Measurements from ENCODE around the gene FUCA2. TPM values are rescaled to one million over a fixed set of nuclear protein-coding genes. Genes with fewer than 3 reads are reported as not detected.

The FUCA2 gene
- total RNA-seq, 2 donors from 2014 or later, result 7.8 to 8.3 TPM

DNA sequence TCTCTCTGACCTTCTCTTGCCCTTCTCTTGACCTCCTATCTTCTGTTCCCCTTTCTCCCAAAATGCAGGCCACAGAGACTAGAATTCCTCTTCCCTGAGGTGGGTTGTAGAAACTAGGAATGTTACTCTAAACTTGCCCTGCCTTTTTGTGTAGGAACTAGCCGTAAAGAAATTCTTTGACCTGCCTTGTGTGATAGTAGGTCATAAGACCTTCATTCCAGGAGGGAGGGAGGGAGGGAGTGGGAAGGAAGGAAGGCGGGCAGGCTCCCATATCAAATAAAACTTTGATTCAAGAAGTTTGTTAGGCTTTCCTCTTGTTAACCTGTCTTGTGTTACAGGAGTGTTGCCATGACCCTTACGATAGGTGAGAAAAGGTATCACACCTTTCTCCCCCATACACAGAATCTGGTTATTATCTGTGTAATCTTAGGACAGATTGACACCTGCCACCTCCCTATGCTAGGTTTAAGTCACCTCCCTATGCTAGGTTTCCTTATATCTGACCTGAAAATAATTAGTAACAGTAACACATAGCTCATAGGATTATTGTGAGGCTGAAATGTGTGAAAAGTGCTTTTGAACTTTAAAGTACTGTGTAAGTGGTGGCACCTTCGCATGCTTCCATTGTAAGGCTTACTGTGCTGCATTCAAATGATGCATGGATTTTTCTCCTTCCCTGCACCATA, 32.6 kb upstream of the FUCA2 start:
- H3K4me3 Mint-ChIP-seq, result peak overlapping the region; percentile 71
- ATAC-seq, result no peak
- H3K27me3 Mint-ChIP-seq, result no peaks in the 10 kb centered on the region
- no peaks in the 10 kb centered on the region for H3K9me3 ChIP-seq (ENCODE audit: control insufficient read depth, low read length, poor library complexity, severe bottlenecking)
- DNase-seq, result no peak
- peaks cover 2% of the 10 kb centered on the region for H3K36me3 Mint-ChIP-seq (ENCODE audit: low read depth)
- H3K4me1 Mint-ChIP-seq, result peaks cover 71% of the 10 kb centered on the region
- H3K27ac Mint-ChIP-seq, result peak overlapping the region; percentile 97

DNA sequence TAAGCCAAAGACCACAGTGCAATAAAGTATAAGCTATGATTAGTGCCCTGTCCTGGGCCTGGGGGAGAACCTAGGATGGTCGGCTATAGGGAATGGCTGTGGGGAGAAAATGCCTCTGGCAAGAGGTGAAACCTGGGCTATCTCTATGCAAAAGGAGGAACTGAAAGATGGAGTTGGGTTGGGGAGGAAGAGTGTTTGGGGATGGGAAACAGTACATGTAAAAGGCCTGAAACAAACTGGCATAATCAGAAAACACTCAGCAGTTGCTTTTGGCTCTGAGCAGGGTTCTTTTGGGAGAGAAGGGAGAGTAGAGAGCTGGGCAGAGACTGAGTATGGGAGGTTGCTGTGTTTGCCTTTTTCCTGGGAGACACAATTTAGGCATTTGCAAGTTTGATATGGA, 31.9 kb upstream of the FUCA2 start:
- peak overlapping the region; percentile 97 for H3K27ac Mint-ChIP-seq
- H3K27me3 Mint-ChIP-seq, result no peaks in the 10 kb centered on the region
- no peak for ATAC-seq
- H3K4me3 Mint-ChIP-seq, result peak overlapping the region; percentile 71
- H3K36me3 Mint-ChIP-seq (ENCODE audit: low read depth), result peaks cover 2% of the 10 kb centered on the region
- H3K9me3 ChIP-seq (ENCODE audit: control insufficient read depth, low read length, poor library complexity, severe bottlenecking), result no peaks in the 10 kb centered on the region
- peaks cover 70% of the 10 kb centered on the region for H3K4me1 Mint-ChIP-seq
- DNase-seq, result no peak

DNA sequence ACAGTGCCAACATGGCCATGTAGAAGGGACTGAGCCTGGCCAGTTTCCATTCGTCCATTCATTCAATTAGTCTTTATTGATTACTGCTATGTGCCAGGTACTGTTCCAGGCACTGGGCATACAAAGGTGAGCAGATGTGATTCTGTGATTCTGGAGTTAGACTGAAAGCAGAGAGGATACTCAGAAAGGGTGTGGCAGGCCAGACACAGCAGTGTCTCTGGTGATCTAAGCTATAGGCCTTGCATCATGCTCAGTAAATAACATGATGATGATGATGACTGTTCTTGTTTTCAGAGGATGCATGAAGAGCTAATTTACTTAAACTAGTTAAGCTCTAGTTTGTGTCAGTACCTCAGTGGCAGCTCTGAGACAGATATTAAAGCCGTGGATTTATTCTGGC, 31.4 kb upstream of the FUCA2 start:
- Mint-ChIP-seq H3K36me3 (ENCODE audit: low read depth) (peaks cover 2% of the 10 kb centered on the region), H3K27ac (peak overlapping the region; percentile 97), H3K27me3 (no peaks in the 10 kb centered on the region), H3K4me1 (peaks cover 65% of the 10 kb centered on the region), H3K4me3 (peak overlapping the region; percentile 71)
- DNase-seq (no peak), ATAC-seq (no peak)
- H3K9me3 ChIP-seq (ENCODE audit: control insufficient read depth, low read length, poor library complexity, severe bottlenecking), result no peaks in the 10 kb centered on the region

DNA sequence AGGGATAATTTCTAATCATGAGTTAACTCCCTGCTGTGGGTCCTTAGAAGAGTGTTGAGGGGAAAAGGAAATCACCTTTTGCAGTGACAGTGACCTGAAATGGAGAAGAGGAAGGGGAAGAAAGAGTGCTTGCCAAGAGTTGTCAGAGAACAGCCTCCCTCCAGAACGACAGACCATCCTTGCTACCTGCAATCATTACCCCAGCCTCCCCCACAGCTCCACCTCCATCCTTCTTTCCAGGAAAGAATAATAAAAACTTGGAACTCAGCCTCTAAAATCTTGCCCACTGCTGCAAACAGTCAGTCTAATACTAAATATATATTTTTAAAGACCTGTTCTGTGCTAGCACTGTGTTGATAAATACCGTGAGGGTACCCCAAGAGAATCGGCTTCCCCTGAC, 28.7 kb upstream of the FUCA2 start:
- ATAC-seq (no peak), DNase-seq (no peak)
- Mint-ChIP-seq H3K4me1 (peaks cover 50% of the 10 kb centered on the region), H3K36me3 (ENCODE audit: low read depth) (peaks cover under 1% of the 10 kb centered on the region), H3K27me3 (no peaks in the 10 kb centered on the region), H3K4me3 (peak overlapping the region; percentile 91), H3K27ac (peak overlapping the region; percentile 97)
- no peaks in the 10 kb centered on the region for H3K9me3 ChIP-seq (ENCODE audit: control insufficient read depth, low read length, poor library complexity, severe bottlenecking)

DNA sequence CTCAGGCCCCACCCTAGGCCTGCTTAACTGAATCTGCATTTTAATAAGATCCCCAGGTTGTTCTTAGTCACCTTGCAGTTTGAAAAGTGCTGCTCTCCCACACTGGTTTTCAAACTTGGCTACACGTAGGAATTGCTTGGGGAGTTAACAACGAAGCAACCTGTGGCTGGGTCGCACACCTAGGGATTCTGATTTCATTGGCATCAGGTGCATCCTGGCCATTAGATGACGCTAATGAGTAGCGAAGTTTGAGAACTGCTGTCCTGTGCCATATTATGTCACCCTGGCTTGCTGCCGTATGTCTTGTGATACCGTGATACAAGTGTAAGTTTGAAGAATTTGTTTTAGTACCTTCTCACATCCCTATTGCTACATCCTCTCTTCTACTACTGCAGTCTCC, 28.2 kb upstream of the FUCA2 start:
- Mint-ChIP-seq H3K27ac (peak overlapping the region; percentile 97), H3K36me3 (ENCODE audit: low read depth) (no peaks in the 10 kb centered on the region), H3K27me3 (no peaks in the 10 kb centered on the region), H3K4me3 (peak overlapping the region; percentile 91), H3K4me1 (peaks cover 47% of the 10 kb centered on the region)
- ATAC-seq (peak; percentile 57), DNase-seq (no peak)
- no peaks in the 10 kb centered on the region for H3K9me3 ChIP-seq (ENCODE audit: control insufficient read depth, low read length, poor library complexity, severe bottlenecking)

DNA sequence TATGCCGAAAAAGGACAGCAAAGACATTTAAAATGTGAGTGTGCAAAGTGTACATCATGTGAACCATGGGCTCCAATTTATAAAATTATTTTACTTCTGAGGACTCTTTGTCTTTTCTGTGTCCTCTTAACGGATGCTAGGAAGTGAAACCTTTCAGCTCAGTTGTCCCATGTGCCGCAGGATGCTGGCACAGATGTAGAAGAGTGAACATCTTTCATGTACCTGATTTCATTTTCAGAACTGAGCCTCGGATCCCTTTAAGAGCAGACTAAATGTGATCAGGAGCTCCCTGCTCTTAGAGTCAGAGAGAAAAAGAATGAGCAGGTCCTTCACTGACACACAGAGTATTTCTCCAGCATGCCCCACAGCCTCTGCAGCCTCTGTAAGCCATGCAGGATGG, 27.6 kb upstream of the FUCA2 start:
- Mint-ChIP-seq H3K36me3 (ENCODE audit: low read depth) (no peaks in the 10 kb centered on the region), H3K27ac (peak overlapping the region; percentile 97), H3K4me3 (peak overlapping the region; percentile 91), H3K4me1 (peaks cover 45% of the 10 kb centered on the region), H3K27me3 (no peaks in the 10 kb centered on the region)
- no peak for DNase-seq
- no peaks in the 10 kb centered on the region for H3K9me3 ChIP-seq (ENCODE audit: control insufficient read depth, low read length, poor library complexity, severe bottlenecking)
- peak; percentile 20 for ATAC-seq

DNA sequence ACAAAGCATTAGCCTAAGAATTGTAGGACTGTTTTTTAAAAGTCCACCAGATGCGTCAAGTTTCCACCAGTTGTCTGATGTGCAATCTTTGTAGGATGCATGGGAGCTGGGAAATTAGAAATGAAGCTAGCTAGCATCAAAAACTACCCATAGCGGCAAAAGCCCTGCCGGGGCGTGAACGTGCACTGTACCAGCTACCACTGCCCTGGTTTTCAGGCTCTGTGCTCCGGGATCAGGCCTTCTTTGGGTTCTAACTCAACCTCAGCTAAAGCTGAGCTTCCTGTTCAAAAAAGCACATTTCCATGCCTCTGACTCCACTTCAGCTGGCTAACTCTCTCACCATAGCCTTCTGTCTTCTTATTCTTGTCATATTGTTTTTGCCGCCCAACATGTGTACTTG, 26.9 kb upstream of the FUCA2 start:
- DNase-seq (no peak), ATAC-seq (peak; percentile 20)
- H3K4me1 Mint-ChIP-seq, result peaks cover 41% of the 10 kb centered on the region
- no peaks in the 10 kb centered on the region for H3K9me3 ChIP-seq (ENCODE audit: control insufficient read depth, low read length, poor library complexity, severe bottlenecking)
- H3K36me3 Mint-ChIP-seq (ENCODE audit: low read depth), result no peaks in the 10 kb centered on the region
- H3K4me3 Mint-ChIP-seq, result peak overlapping the region; percentile 91
- no peaks in the 10 kb centered on the region for H3K27me3 Mint-ChIP-seq
- H3K27ac Mint-ChIP-seq, result peak overlapping the region; percentile 97

DNA sequence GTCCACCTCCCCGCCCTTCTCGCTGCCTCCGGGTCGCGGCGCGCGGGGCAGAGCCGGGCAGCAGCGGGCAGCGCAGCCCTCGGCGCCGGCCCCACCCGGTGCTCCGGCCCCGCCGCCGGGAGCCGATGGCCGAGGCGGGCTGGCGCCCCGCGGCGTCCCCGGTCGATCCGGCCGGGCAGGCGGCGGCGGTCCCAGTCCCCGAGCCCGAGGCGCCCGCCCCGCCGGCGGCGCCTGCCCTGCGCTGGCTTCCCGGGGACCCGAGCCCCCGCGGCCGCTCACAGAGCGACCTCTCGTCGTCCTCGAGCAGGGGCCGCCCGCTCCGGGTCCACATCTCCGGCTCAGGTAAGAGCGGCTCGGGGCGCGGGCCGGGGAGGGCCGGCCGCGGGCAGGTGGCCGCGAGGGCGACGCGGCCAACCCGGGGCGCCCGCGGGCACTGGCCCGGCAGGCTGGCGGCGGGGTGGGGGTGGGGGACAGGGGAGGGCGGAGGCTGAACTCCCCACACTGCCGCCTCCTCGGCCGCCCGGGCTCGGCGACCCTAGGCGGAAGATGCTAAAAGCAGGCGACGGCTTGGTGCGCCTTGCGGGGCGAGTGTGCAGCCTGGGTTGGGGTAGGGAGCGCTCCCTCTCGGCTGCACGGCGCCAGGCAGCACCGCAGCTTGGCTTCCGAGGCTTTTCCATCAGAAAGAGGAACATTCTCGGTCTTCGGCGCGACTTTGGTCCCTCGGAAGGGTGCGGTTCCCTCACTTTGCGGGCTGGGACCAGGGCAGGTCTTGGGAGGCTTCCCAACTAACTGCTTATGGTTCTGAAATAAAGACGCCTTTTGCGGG, 25.6 kb upstream of the FUCA2 start:
- Mint-ChIP-seq H3K36me3 (ENCODE audit: low read depth) (no peaks in the 10 kb centered on the region), H3K4me1 (peaks cover 28% of the 10 kb centered on the region), H3K4me3 (peak overlapping the region; percentile 91), H3K27ac (peak overlapping the region; percentile 97), H3K27me3 (no peaks in the 10 kb centered on the region)
- peak; percentile 48 to 51 (median 50) for DNase-seq
- peak; percentile 64 for ATAC-seq
- no peaks in the 10 kb centered on the region for H3K9me3 ChIP-seq (ENCODE audit: control insufficient read depth, low read length, poor library complexity, severe bottlenecking)

DNA sequence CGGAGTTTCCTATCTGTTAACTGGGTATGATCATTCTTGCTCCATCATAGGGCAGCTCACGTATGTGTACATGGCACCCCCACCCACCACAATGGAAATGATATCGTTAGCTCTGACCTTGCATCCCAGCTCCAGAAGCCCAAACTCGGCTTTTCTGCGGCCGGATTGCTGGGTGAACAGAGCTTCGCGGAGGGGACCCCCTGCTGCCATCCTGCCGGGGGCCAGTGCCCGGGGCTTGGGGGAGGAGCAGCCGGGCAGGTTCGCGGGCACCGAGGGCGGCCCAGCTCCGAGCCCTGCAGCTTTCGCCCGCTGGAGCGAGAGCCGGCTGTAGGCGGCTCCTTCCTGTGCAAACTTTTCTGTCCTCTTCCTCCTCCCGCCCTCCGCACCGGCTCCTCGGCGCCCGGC, 24.9 kb upstream of the FUCA2 start:
- DNase-seq, result peak; percentile 20 to 41 (median 40)
- Mint-ChIP-seq H3K27ac (peak overlapping the region; percentile 16), H3K36me3 (ENCODE audit: low read depth) (no peaks in the 10 kb centered on the region), H3K4me1 (peaks cover 25% of the 10 kb centered on the region), H3K27me3 (no peaks in the 10 kb centered on the region), H3K4me3 (peak overlapping the region; percentile 90)
- peak; percentile 48 for ATAC-seq
- no peaks in the 10 kb centered on the region for H3K9me3 ChIP-seq (ENCODE audit: control insufficient read depth, low read length, poor library complexity, severe bottlenecking)

DNA sequence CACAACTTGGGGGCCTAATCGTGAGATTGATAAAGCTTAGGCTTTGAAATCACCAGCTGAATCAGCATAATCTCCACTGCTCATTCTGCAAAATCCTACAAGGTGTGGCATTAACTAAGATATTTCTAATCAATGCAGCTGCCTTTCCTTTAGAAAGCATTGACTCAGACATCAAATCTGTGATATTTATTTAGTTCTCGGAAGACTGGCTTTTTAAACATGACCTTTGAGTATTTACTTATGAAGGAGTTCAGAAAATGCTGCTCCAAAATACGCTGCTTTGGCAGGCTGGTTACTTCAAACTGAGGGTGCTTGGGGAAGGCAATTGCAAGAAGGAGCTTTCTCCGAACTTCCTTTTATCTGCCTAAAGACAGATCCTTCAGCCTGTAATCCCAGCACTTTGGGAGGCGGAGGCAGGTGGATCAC, 23.7 kb upstream of the FUCA2 start:
- Mint-ChIP-seq H3K4me3 (peak overlapping the region; percentile 3), H3K27me3 (no peaks in the 10 kb centered on the region), H3K27ac (peak overlapping the region; percentile 54), H3K36me3 (ENCODE audit: low read depth) (no peaks in the 10 kb centered on the region), H3K4me1 (peaks cover 21% of the 10 kb centered on the region)
- H3K9me3 ChIP-seq (ENCODE audit: control insufficient read depth, low read length, poor library complexity, severe bottlenecking), result no peaks in the 10 kb centered on the region
- ATAC-seq (no peak), DNase-seq (no peak)

DNA sequence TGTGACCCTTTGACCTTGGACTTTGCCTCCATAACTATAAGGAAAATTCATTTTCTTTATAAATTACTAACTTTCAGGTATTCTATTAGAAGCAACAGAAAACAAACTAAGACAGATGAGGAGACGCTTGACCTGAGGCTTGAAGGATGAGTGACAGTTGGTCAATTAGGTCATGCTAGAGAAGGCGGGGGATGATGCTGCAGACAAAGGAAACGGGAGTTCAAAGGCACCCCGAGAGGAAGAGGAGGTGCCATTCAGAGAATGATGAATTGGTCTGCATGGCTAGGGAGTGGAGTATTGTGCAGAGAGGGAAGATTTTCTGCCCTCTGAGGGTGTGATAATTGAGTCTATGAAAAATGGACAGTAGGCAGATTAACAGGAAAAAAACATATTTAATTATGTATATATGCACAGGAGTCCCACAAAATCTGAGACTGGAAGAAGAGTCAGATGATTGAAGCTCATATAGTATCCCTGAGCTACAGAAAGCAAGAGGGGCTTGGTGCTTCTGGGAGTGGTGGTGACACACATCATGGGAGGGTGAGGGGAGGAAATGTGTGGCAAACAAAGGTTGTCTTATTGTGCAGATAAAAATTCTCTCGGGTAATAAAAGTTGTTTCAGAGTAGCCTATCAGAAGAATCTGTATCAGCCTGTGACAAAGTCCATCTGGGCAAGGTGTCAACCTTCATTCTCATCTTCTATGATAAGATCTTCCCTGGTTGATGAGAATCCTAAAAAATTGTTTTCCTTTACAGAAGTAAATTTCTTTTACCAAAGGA, 20.4 kb upstream of the FUCA2 start:
- no peaks in the 10 kb centered on the region for H3K36me3 Mint-ChIP-seq (ENCODE audit: low read depth)
- ATAC-seq (no peak), DNase-seq (no peak)
- H3K9me3 ChIP-seq (ENCODE audit: control insufficient read depth, low read length, poor library complexity, severe bottlenecking), result no peaks in the 10 kb centered on the region
- peaks cover 22% of the 10 kb centered on the region for H3K4me1 Mint-ChIP-seq
- H3K4me3 Mint-ChIP-seq, result no peak overlapping the region
- no peak overlapping the region for H3K27ac Mint-ChIP-seq
- H3K27me3 Mint-ChIP-seq, result no peaks in the 10 kb centered on the region

DNA sequence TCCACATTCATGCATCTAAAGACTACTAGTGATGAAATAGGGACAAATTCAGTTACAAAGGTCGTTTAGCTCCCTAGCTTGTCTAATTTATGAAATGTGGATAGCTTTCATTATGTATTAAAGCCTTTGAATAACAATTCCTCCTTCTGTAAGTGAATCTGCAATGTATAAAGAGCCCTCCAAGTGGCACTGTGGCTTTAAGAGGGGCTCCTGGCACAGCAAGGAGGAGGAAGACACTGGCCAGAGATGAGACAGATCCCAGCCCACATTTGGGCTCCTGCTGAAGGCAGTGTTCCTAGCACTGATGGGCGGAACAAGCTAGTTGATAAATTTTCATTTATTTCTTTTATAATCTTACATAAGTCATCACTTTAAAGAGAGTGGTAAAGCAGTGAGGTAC, 17.6 kb upstream of the FUCA2 start:
- Mint-ChIP-seq H3K4me1 (peaks cover 15% of the 10 kb centered on the region), H3K4me3 (no peak overlapping the region), H3K27me3 (no peaks in the 10 kb centered on the region), H3K36me3 (ENCODE audit: low read depth) (no peaks in the 10 kb centered on the region), H3K27ac (peak overlapping the region; percentile 98)
- ATAC-seq (no peak), DNase-seq (no peak)
- no peaks in the 10 kb centered on the region for H3K9me3 ChIP-seq (ENCODE audit: control insufficient read depth, low read length, poor library complexity, severe bottlenecking)

DNA sequence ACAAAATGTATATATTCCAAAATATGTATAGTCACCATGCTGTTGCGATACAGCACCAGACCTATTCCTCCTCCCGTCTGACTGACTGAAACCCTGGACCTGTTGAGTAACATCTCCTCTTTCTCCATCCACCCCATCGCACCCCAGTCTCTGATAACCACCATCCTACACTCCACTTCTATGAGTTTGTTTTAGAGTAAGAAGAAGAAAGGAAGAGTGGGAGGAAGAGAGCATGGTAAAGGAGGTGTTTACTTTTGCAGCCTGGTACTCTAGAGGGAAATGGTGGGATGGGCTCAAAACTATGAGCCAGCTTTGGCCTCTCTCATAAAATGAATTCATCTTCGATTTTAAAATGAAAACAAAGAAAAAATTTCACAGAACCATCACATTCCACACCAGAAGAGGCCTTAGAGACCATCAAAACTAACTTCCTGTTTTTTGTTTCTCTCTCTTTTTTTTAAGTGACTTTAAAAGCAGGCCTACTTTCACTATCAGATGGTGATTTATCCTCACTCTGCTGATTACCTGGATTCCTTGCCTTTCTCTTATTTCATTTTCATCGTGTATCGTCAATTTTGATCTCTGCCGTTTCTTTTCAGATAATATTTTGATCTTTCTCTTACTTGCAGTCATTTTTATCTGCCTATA, 16.8 kb upstream of the FUCA2 start:
- H3K4me3 Mint-ChIP-seq, result peak overlapping the region; percentile 84

More for the DNA sequence above, 16.8 kb upstream of the FUCA2 start:
- DNase-seq, result no peak
- Mint-ChIP-seq H3K27me3 (no peaks in the 10 kb centered on the region), H3K36me3 (ENCODE audit: low read depth) (no peaks in the 10 kb centered on the region), H3K27ac (peak overlapping the region; percentile 98), H3K4me1 (peaks cover 15% of the 10 kb centered on the region)
- peak; percentile 63 for ATAC-seq
- H3K9me3 ChIP-seq (ENCODE audit: control insufficient read depth, low read length, poor library complexity, severe bottlenecking), result no peaks in the 10 kb centered on the region

Data from T-helper 17 cell (primary cell).